Endothelial cell (in vitro differentiated cells): ENCODE results near the gene AP1M1. TPM values are rescaled to one million over a fixed set of nuclear protein-coding genes. Genes with fewer than 3 reads are reported as not detected.
A peak's percentile ranks its signal among the peaks of the same experiment; 100 is the strongest.
"Not testable (repeated sequence)": the region's sequence is repeated elsewhere in the genome, so short reads cannot be mapped to it uniquely, and the experiment has no call there.

ENCODE experiments used
- DNase-seq: peaks from one replicate; pipeline ENCODE4 v3.0.0; 2021; ENCODE audit warnings: low spot score
- H3K27ac Mint-ChIP-seq: one replicate; pipeline ENCODE4 v1.8.0; 2021; ENCODE audit warnings: mixed read lengths, inconsistent platforms; ENCODE audit not compliant: unreplicated experiment
- H3K27me3 Mint-ChIP-seq: one replicate; pipeline ENCODE4 v1.8.0; 2021; ENCODE audit warnings: mild to moderate bottlenecking, moderate library complexity, mixed read lengths, inconsistent platforms; ENCODE audit not compliant: unreplicated experiment
- H3K36me3 Mint-ChIP-seq: one replicate; pipeline ENCODE4 v1.8.0; 2021; ENCODE audit warnings: mild to moderate bottlenecking, low read depth, mixed read lengths, inconsistent platforms; ENCODE audit not compliant: unreplicated experiment
- H3K4me1 Mint-ChIP-seq: one replicate; pipeline ENCODE4 v1.8.0; 2021; ENCODE audit warnings: mild to moderate bottlenecking, mixed read lengths, inconsistent platforms; ENCODE audit not compliant: unreplicated experiment
- H3K4me3 Mint-ChIP-seq: one replicate; pipeline ENCODE4 v1.8.0; 2021; ENCODE audit warnings: mild to moderate bottlenecking, mixed read lengths, inconsistent platforms; ENCODE audit not compliant: unreplicated experiment
- H3K9me3 Mint-ChIP-seq: one replicate; pipeline ENCODE4 v1.8.0; 2021; ENCODE audit warnings: mixed read lengths, inconsistent platforms; ENCODE audit not compliant: unreplicated experiment
- CTCF ChIP-seq: fragments of 200-600 bp; sonication (generic); IDR thresholded peaks from one replicate; pipeline ENCODE4 v1.5.0; 2021; ENCODE audit warnings: antibody characterized with exemption; ENCODE audit not compliant: unreplicated experiment
- total RNA-seq: library from RNA; stranded (reverse); fragmentation: NEBNext Ultra II Directional; extraction: Animal tissue kit (Norgen Biotek cat#: 25700); gene quantifications from one replicate; pipeline ENCODE4 v1.2.1, GENCODE V29; 2021; ENCODE audit not compliant: unreplicated experiment

Gene AP1M1
- total RNA-seq, 1 donor from 2014 or later, result 76.0 TPM

DNA sequence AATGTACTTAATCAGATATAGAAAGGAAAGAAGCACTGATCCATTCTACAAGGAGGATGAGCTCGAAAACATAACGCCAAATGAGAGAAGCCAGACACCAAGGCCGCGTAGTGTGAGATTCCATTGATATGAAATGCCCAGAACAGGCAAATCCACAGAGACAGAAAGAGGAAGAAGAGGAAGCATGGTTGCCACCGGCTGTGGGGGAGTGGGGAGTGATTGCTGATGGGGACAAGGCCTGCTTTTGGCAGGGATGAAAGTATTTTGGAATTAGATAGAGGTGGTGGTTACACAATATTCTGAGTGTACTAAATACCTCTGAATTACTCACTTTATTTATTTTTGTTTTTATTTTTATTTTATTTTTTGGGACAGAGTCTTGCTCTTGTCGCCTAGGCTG, 76.7 kb downstream of the AP1M1 start:
- no peak for TF ChIP-seq CTCF

DNA sequence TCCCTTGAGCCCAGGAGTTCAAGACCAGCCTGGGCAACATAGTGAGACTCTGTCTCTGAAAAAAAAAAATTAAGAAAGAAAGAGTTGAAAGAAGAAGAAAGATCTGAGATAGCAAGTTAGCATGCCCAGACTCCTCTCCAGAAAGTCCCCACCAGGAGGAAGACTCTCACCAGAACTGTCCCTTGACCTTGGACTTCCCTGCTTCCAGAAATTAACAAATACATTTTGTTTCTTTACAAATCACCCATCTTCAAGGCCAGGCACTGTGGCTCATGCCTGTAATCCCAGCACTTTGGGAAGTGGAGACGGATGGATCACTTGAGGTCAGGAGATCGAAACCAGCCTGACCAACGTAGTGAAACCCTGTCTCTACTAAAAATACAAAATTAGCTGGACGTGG, 82.6 kb downstream of the AP1M1 start:
- Mint-ChIP-seq H3K27me3 (peaks cover 12% of the 10 kb centered on the region), H3K4me1 (peaks cover 15% of the 10 kb centered on the region), H3K27ac (no peak overlapping the region), H3K9me3 (no peaks in the 10 kb centered on the region), H3K4me3 (no peak overlapping the region), H3K36me3 (no peaks in the 10 kb centered on the region)
- DNase-seq, result no peak
- TF ChIP-seq CTCF, result no peak

More for the DNA sequence above, 76.7 kb downstream of the AP1M1 start:
- H3K27ac Mint-ChIP-seq, result no peak overlapping the region
- H3K9me3 Mint-ChIP-seq, result no peaks in the 10 kb centered on the region
- H3K4me1 Mint-ChIP-seq, result peaks cover 3% of the 10 kb centered on the region
- no peaks in the 10 kb centered on the region for H3K36me3 Mint-ChIP-seq
- no peak overlapping the region for H3K4me3 Mint-ChIP-seq
- DNase-seq, result no peak
- peaks cover 7% of the 10 kb centered on the region for H3K27me3 Mint-ChIP-seq

GRCh38 chr19:16281743-16282142, 84.0 kb downstream of the AP1M1 start:
- Mint-ChIP-seq H3K27ac (no peak overlapping the region), H3K36me3 (no peaks in the 10 kb centered on the region), H3K4me3 (no peak overlapping the region), H3K4me1 (peaks cover 24% of the 10 kb centered on the region), H3K9me3 (no peaks in the 10 kb centered on the region), H3K27me3 (peaks cover 8% of the 10 kb centered on the region)
- no peak for DNase-seq
- no peak for TF ChIP-seq CTCF

GRCh38 chr19:16283210-16284061, 85.7 kb downstream of the AP1M1 start:
- H3K27ac Mint-ChIP-seq, result peak overlapping the region; percentile 98
- no peak for TF ChIP-seq CTCF

GRCh38 chr19:16284505-16284904, 86.8 kb downstream of the AP1M1 start:
- no peaks in the 10 kb centered on the region for H3K36me3 Mint-ChIP-seq
- no peaks in the 10 kb centered on the region for H3K9me3 Mint-ChIP-seq
- DNase-seq, result no peak
- H3K27ac Mint-ChIP-seq, result peak overlapping the region; percentile 98
- no peak for TF ChIP-seq CTCF
- H3K4me3 Mint-ChIP-seq, result no peak overlapping the region
- peaks cover 27% of the 10 kb centered on the region for H3K4me1 Mint-ChIP-seq
- peaks cover 9% of the 10 kb centered on the region for H3K27me3 Mint-ChIP-seq

More at GRCh38 chr19:16283210-16284061, 85.7 kb downstream of the AP1M1 start:
- no peaks in the 10 kb centered on the region for H3K9me3 Mint-ChIP-seq
- no peak overlapping the region for H3K4me3 Mint-ChIP-seq
- peaks cover 26% of the 10 kb centered on the region for H3K4me1 Mint-ChIP-seq
- DNase-seq, result peak; percentile 51
- peaks cover 8% of the 10 kb centered on the region for H3K27me3 Mint-ChIP-seq
- H3K36me3 Mint-ChIP-seq, result no peaks in the 10 kb centered on the region

DNA sequence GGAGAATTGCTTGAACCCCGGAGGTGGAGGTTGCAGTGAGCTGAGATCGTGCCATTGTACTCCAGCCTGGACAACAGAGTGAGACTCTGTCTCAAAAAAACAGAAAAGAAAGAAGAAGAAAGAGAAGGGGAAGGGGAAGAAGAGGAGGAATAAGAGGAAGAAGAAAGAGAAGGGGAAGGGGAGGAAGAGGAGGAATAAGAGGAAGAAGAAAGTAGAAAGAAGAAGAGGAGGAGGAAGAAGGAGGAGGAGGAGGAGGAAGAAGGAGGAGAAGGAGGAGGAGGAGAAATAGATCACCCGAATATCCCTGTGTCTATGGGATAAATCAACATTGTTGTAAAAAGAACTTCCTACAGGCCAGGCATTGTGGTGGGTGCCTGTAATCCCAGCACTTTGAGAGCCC, 87.4 kb downstream of the AP1M1 start:
- not testable (repeated sequence) for H3K27ac Mint-ChIP-seq, H3K36me3 Mint-ChIP-seq, H3K27me3 Mint-ChIP-seq, H3K9me3 Mint-ChIP-seq, DNase-seq, H3K4me3 Mint-ChIP-seq
- H3K4me1 Mint-ChIP-seq, result peaks cover 29% of the 10 kb centered on the region
